GM10266 (cell line): ENCODE measurements around the gene CDH19.

Experiments used
- DNase-seq: peaks from one replicate; pipeline ENCODE4 v3.0.0; 2012; ENCODE audit errors: extremely low spot score
- CTCF ChIP-seq: IDR thresholded peaks from 2 replicates; pipeline ENCODE4 v1.5.1; 2012; ENCODE audit warnings: mild to moderate bottlenecking, low read depth; ENCODE audit not compliant: control insufficient read depth, insufficient read depth; ENCODE audit errors: missing control alignments

CDH19 gene

GRCh38 chr18:66511792-66512191, 92.1 kb downstream of the CDH19 start:
- DNase-seq = no peak
- no peak for TF ChIP-seq CTCF

GRCh38 chr18:66511289-66511688, 92.6 kb downstream of the CDH19 start:
- no peak for TF ChIP-seq CTCF
- DNase-seq = no peak

- DNase-seq = no peak
- no peak for TF ChIP-seq CTCF
Observed at GRCh38 chr18:66510357-66511045, 93.4 kb downstream of the CDH19 start.

GRCh38 chr18:66508937-66509336, 95.0 kb downstream of the CDH19 start:
- no peak for DNase-seq
- TF ChIP-seq CTCF = no peak

- no peak for DNase-seq
- no peak for TF ChIP-seq CTCF
Observed at GRCh38 chr18:66506178-66506577, 97.7 kb downstream of the CDH19 start.

- TF ChIP-seq CTCF = no peak
- no peak for DNase-seq
Observed at GRCh38 chr18:66497351-66497750, 106.5 kb downstream of the CDH19 start.

- peak; percentile 6 for DNase-seq
- TF ChIP-seq CTCF = peak; percentile 44
Observed at GRCh38 chr18:66495844-66496243, 108.0 kb downstream of the CDH19 start.
